Stomach (tissue), 9 donors: ENCODE data around the gene MICAL3. TPM values are rescaled to one million over a fixed set of nuclear protein-coding genes. Genes with fewer than 3 reads are reported as not detected.

Experiments used
- DNase-seq, 2 donors: peaks; one replicate each; pipeline versions ENCODE4 v3.0.0 to v3.0.0-alpha.2; 2013 to 2019
- H3K27ac ChIP-seq, 5 donors: fragments of 200-600 bp in 4 of 5; sonication (generic) in 4 of 5; one replicate each; pipeline ENCODE4 v1.5.1; 2013 to 2019; ENCODE audit warnings: mild to moderate bottlenecking in 1 of 5, moderate library complexity in 1 of 5
- H3K27me3 ChIP-seq, 3 donors: fragments of 200-600 bp; sonication (generic); one replicate each; pipeline ENCODE4 v1.5.1; 2017 to 2019; ENCODE audit warnings: mixed run types in 1 of 3
- H3K36me3 ChIP-seq, 4 donors: fragments of 200-600 bp; sonication (generic); 1 replicate in 3 of 4; 2 replicates in 1 of 4; pipeline ENCODE4 v1.5.1; 2016 to 2019
- H3K4me1 ChIP-seq, 4 donors: fragments of 200-600 bp; sonication (generic); one replicate each; pipeline ENCODE4 v1.5.1; 2016 to 2019
- H3K4me3 ChIP-seq, 4 donors: fragments of 200-600 bp; sonication (generic) in 3 of 4; one replicate each; pipeline ENCODE4 v1.5.1; 2016 to 2019; ENCODE audit warnings: mild to moderate bottlenecking in 1 of 4
- H3K9me3 ChIP-seq, 4 donors: fragments of 200-600 bp; sonication (generic); one replicate each; pipeline ENCODE4 v1.5.1; 2016 to 2019
- CTCF ChIP-seq, 7 experiments: fragments of 450-650 bp in 4 of 7; fragments of 200-600 bp in 3 of 7; sonication (generic) in 3 of 7; IDR thresholded peaks; one replicate each; pipeline ENCODE4 v1.5.1; 2016 to 2019; ENCODE audit warnings: antibody characterized with exemption in 7 of 7, control low read depth in 2 of 7, mild to moderate bottlenecking in 1 of 7
- EP300 ChIP-seq: sonication (generic); formaldehyde crosslinking; IDR thresholded peaks from one replicate; pipeline ENCODE4 v1.6.1; 2017; ENCODE audit warnings: antibody characterized with exemption
- POLR2A ChIP-seq, 4 donors: fragments of 450-650 bp; IDR thresholded peaks; one replicate each; pipeline ENCODE4 v1.6.1; 2016; ENCODE audit warnings: antibody characterized with exemption in 4 of 4, control low read depth in 2 of 4, mild to moderate bottlenecking in 1 of 4, moderate library complexity in 1 of 4
- POLR2AphosphoS5 ChIP-seq, 3 donors: sonication (generic); formaldehyde crosslinking; IDR thresholded peaks; one replicate each; pipeline ENCODE4 v1.6.1; 2016; ENCODE audit warnings: antibody characterized with exemption in 3 of 3
- WGBS, 5 donors: extraction: QIAGEN DNeasy Blood & Tissue Kit in 3 of 5; methylation state at CpG; one replicate each; pipeline versions ENCODE4 v1.1.5 to v1.1.7; 2013 to 2018; 5-methylcytosine and 5-hydroxymethylcytosine counted together
- intact Hi-C: fragments of 100-400 bp; cut with DNase I; formaldehyde crosslinking; loops from one replicate; pipeline ENCODE4 v1.15.1; 2023; ENCODE audit warnings: low total_unique reads
- polyA plus RNA-seq, 3 donors: library from polyadenylated mRNA; stranded (reverse); fragments of 200-250 nt; gene quantifications; one replicate each; pipeline ENCODE4 v1.2.3, GENCODE V29; 2013
- total RNA-seq, 5 donors: library from RNA; depleted of rRNA; stranded (reverse); fragments of >200 nt; gene quantifications; one replicate each; pipeline versions ENCODE4 v1.1.0 to v1.2.3, GENCODE V29; 2014 to 2016
- donor health status: healthy with polysubstance abuse.
- donor health status: Bipolar disorder and iron deficiency.
- donor health status: healthy.

MICAL3 gene
- total and polyA plus RNA-seq, 8 donors, result 3.5 to 130 (median 24.0) TPM

GRCh38 chr22:17777005-17777716 is 247.2 kb downstream of the MICAL3 start:
- Histone ChIP-seq H3K27me3 (peaks cover 0 to 8% (median 0%) of the 10 kb centered on the region in 3 donors), H3K36me3 (no peaks in the 10 kb centered on the region), H3K27ac (peak overlapping the region; percentile 37 to 85 (median 66)), H3K4me3 (peak overlapping the region; percentile 20 to 38 (median 34)), H3K4me1 (peaks cover 24 to 59% (median 41%) of the 10 kb centered on the region in 4 donors), H3K9me3 (no peaks in the 10 kb centered on the region)
- WGBS, 5 donors, result 66 to 71% (median 68%) methylated on average over 26 to 27 of the region's 27 CpGs
- intact Hi-C loops, result no loop called here
- peak; percentile 55 to 71 for DNase-seq
- TF ChIP-seq POLR2AphosphoS5 (IDR thresholded peaks at IDR 0.05), result peak in 1 of 3 donors; percentile 8
- TF ChIP-seq CTCF (IDR thresholded peaks at IDR 0.05), result no peak
- no peak for TF ChIP-seq EP300

- peaks cover 13 to 58% (median 34%) of the 10 kb centered on the region in 4 donors for H3K4me1 ChIP-seq
- no peaks in the 10 kb centered on the region for H3K36me3 ChIP-seq
- TF ChIP-seq POLR2AphosphoS5 (IDR thresholded peaks at IDR 0.05) (no peak), POLR2A (IDR thresholded peaks at IDR 0.05) (no peak)
- H3K4me3 ChIP-seq, result no peak overlapping the region
- intact Hi-C loops, result no loop called here
- no peak for DNase-seq
- peaks cover 0 to 8% (median 0%) of the 10 kb centered on the region in 3 donors for H3K27me3 ChIP-seq
- no peak overlapping the region for H3K27ac ChIP-seq
- WGBS, 5 donors, result 81 to 88% (median 85%) methylated on average over 10 of the region's 10 CpGs
- no peaks in the 10 kb centered on the region for H3K9me3 ChIP-seq
Measured at GRCh38 chr22:17775781-17776465, 248.4 kb downstream of the MICAL3 start.

GRCh38 chr22:17774926-17775685 is 249.3 kb downstream of the MICAL3 start:
- H3K9me3 ChIP-seq, result no peaks in the 10 kb centered on the region
- intact Hi-C loops, result no loop called here
- H3K27ac ChIP-seq, result no peak overlapping the region
- TF ChIP-seq CTCF (IDR thresholded peaks at IDR 0.05) (no peak), POLR2A (IDR thresholded peaks at IDR 0.05) (no peak), EP300 (no peak), POLR2AphosphoS5 (IDR thresholded peaks at IDR 0.05) (no peak)
- WGBS, 5 donors, result 75 to 82% (median 79%) methylated on average over 24 to 27 of the region's 27 CpGs
- no peaks in the 10 kb centered on the region for H3K36me3 ChIP-seq
- peak overlapping the region in 3 of 4 donors; percentile 83 to 89 (median 83) for H3K4me3 ChIP-seq
- peaks cover 12 to 59% (median 30%) of the 10 kb centered on the region in 4 donors for H3K4me1 ChIP-seq
- DNase-seq, result no peak
- H3K27me3 ChIP-seq, result peaks cover 0 to 2% (median 0%) of the 10 kb centered on the region in 3 donors

- TF ChIP-seq POLR2A (IDR thresholded peaks at IDR 0.05) (no peak), POLR2AphosphoS5 (IDR thresholded peaks at IDR 0.05) (peak in 2 of 3 donors; percentile 7 to 35), CTCF (IDR thresholded peaks at IDR 0.05) (no peak)
- peaks cover 12 to 61% (median 32%) of the 10 kb centered on the region in 4 donors for H3K4me1 ChIP-seq
- intact Hi-C loops, result no loop called here
- H3K27me3 ChIP-seq, result no peaks in the 10 kb centered on the region
- H3K9me3 ChIP-seq, result no peaks in the 10 kb centered on the region
- H3K4me3 ChIP-seq, result peak within 1 kb of the TSS; percentile 81 to 89 (median 83)
- WGBS, 5 donors, result 0% methylated on average over 1 to 59 of the region's 64 CpGs
- peak within 1 kb of the TSS; percentile 55 to 85 (median 75) for H3K27ac ChIP-seq
- no peaks in the 10 kb centered on the region for H3K36me3 ChIP-seq
- peak; percentile 60 to 77 for DNase-seq
Measured at GRCh38 chr22:17774206-17774925, 250.0 kb downstream of the MICAL3 start, which contains the start of gene BID. BID (minus strand) TSS chr22:17774469; CDS start chr22:17750116, 24,353 bp downstream.
